Gastroesophageal sphincter (tissue), 4 donors: Measurements from ENCODE around the gene CCL8. TPM values are rescaled to one million over a fixed set of nuclear protein-coding genes. Genes with fewer than 3 reads are reported as not detected.
A peak's percentile ranks its signal among the peaks of the same experiment; 100 is the strongest.

ENCODE experiments used
- ATAC-seq: fragments of 150-250 bp; one replicate; pipeline ENCODE4 v1.9.1; 2016; ENCODE audit warnings: mild to moderate bottlenecking, moderate library complexity
- H3K27ac ChIP-seq, 4 donors: fragments of 200-600 bp; sonication (generic) in 3 of 4; 1 replicate in 3 of 4; 2 replicates in 1 of 4; pipeline ENCODE4 v1.5.1; 2016 to 2019
- H3K27me3 ChIP-seq: fragments of 200-600 bp; sonication (generic); one replicate; pipeline ENCODE4 v1.5.1; 2019
- H3K36me3 ChIP-seq, 2 donors: fragments of 200-600 bp; sonication (generic); one replicate each; pipeline ENCODE4 v1.5.1; 2019; ENCODE audit warnings: control low read depth in 1 of 2
- H3K4me1 ChIP-seq, 3 donors: fragments of 200-600 bp; sonication (generic); 1 replicate in 2 of 3; 2 replicates in 1 of 3; pipeline ENCODE4 v1.5.1; 2016 to 2019; ENCODE audit warnings: control low read depth in 2 of 3
- H3K4me3 ChIP-seq, 2 donors: fragments of 200-600 bp; sonication (generic); one replicate each; pipeline ENCODE4 v1.5.1; 2019; ENCODE audit warnings: mild to moderate bottlenecking in 1 of 2, moderate library complexity in 1 of 2
- H3K9me3 ChIP-seq, 3 donors: fragments of 200-600 bp; sonication (generic); one replicate each; pipeline ENCODE4 v1.5.1; 2017 to 2019; ENCODE audit warnings: control low read depth in 2 of 3
- EP300 ChIP-seq: sonication (generic); formaldehyde crosslinking; IDR thresholded peaks from one replicate; pipeline ENCODE4 v1.6.1; 2017; ENCODE audit warnings: antibody characterized with exemption, mild to moderate bottlenecking
- POLR2A ChIP-seq, 2 donors: fragments of 450-650 bp; IDR thresholded peaks; one replicate each; pipeline ENCODE4 v1.6.1; 2017; ENCODE audit warnings: antibody characterized with exemption in 2 of 2, mild to moderate bottlenecking in 2 of 2, moderate library complexity in 1 of 2
- POLR2AphosphoS5 ChIP-seq: sonication (generic); formaldehyde crosslinking; IDR thresholded peaks from one replicate; pipeline ENCODE4 v1.6.1; 2017; ENCODE audit warnings: antibody characterized with exemption
- WGBS, 2 donors: methylation state at CpG; one replicate each; pipeline ENCODE4 v1.1.5; 2018; ENCODE audit warnings: low coverage in 1 of 2; 5-methylcytosine and 5-hydroxymethylcytosine counted together
- total RNA-seq, 4 donors: library from RNA; depleted of rRNA; stranded (reverse); fragments of >200 nt; gene quantifications; one replicate each; pipeline ENCODE4 v1.1.0, GENCODE V29; 2016
- TF ChIP-seq, protein P1 (sequence below), 4 experiments: fragments of 200-600 bp in 2 of 4; fragments of 450-650 bp in 2 of 4; sonication (generic) in 1 of 4; IDR thresholded peaks; one replicate each; pipeline ENCODE4 v1.5.1; 2017 to 2019; ENCODE audit warnings: antibody characterized with exemption in 4 of 4, mild to moderate bottlenecking in 2 of 4, moderate library complexity in 2 of 4

Gene CCL8
- under 1 TPM in 2 of 4 donors, not detected in 2; 0.27 to 0.81 TPM for total RNA-seq

DNA sequence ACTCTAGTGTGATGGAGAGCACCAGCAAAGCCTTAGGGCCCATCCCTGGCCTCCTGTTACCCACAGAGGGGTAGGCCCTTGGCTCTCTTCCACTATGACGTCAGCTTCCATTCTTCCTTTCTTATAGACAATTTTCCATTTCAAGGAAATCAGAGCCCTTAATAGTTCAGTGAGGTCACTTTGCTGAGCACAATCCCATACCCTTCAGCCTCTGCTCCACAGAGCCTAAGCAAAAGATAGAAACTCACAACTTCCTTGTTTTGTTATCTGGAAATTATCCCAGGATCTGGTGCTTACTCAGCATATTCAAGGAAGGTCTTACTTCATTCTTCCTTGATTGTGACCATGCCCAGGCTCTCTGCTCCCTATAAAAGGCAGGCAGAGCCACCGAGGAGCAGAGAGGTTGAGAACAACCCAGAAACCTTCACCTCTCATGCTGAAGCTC is at the start of gene CCL8:
Gene CCL8 (plus strand): TSS at position 397 of the 445 bp plus-strand sequence. CDS start 67 bp downstream, outside the sequence.
- H3K27ac ChIP-seq = peak within 1 kb of the TSS in 1 of 4 donors; percentile 14
- no peaks in the 10 kb centered on the region for H3K36me3 ChIP-seq
- no peak within 1 kb of the TSS for H3K4me3 ChIP-seq
- H3K9me3 ChIP-seq = peaks cover 0 to 1% (median 0%) of the 10 kb centered on the region in 3 donors
- no peak for TF ChIP-seq EP300
- TF ChIP-seq POLR2AphosphoS5 = no peak
- TF ChIP-seq, protein P1, sequence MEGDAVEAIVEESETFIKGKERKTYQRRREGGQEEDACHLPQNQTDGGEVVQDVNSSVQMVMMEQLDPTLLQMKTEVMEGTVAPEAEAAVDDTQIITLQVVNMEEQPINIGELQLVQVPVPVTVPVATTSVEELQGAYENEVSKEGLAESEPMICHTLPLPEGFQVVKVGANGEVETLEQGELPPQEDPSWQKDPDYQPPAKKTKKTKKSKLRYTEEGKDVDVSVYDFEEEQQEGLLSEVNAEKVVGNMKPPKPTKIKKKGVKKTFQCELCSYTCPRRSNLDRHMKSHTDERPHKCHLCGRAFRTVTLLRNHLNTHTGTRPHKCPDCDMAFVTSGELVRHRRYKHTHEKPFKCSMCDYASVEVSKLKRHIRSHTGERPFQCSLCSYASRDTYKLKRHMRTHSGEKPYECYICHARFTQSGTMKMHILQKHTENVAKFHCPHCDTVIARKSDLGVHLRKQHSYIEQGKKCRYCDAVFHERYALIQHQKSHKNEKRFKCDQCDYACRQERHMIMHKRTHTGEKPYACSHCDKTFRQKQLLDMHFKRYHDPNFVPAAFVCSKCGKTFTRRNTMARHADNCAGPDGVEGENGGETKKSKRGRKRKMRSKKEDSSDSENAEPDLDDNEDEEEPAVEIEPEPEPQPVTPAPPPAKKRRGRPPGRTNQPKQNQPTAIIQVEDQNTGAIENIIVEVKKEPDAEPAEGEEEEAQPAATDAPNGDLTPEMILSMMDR (IDR thresholded peaks at IDR 0.05) = no peak
- no peak for TF ChIP-seq POLR2A (IDR thresholded peaks at IDR 0.05)
- H3K4me1 ChIP-seq = peaks cover 0 to 16% (median 0%) of the 10 kb centered on the region in 3 donors
- no peaks in the 10 kb centered on the region for H3K27me3 ChIP-seq
- ATAC-seq = no peak
- WGBS, 2 donors = 36 to 38% methylated on average over 1 to 2 of the region's 2 CpGs

DNA sequence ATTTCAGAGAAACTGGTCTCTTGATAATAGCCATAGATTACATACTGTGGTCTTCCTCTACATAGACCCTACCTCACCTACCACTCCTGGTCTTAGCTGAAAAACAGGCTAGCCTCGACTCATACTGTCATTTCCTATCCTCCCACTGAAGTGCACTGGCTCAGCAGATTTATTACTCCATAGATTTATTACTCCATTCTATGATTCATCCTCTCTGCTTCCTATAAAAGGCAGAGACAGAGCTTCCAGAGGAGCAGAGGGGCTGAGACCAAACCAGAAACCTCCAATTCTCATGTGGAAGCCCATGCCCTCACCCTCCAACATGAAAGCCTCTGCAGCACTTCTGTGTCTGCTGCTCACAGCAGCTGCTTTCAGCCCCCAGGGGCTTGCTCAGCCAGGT is 49.3 kb upstream of the CCL8 start, which contains the start of gene CCL7:
Gene CCL7 (plus strand): TSS at position 253 of the 400 bp plus-strand sequence. CDS start 70 bp downstream, at position 323.
- Histone ChIP-seq H3K4me1 (peaks cover 0 to 6% (median 0%) of the 10 kb centered on the region in 3 donors), H3K36me3 (no peaks in the 10 kb centered on the region), H3K9me3 (no peaks in the 10 kb centered on the region), H3K4me3 (no peak within 1 kb of the TSS), H3K27me3 (no peaks in the 10 kb centered on the region), H3K27ac (no peak within 1 kb of the TSS)
- no peak for ATAC-seq
- no peak for TF ChIP-seq EP300
- WGBS, 2 donors = 13 to 33% methylated on average over 1 of the region's 1 CpG

GRCh38 chr17:34275881-34276280 is 43.4 kb upstream of the CCL8 start:
- Histone ChIP-seq H3K9me3 (no peaks in the 10 kb centered on the region), H3K27ac (no peak overlapping the region), H3K36me3 (no peaks in the 10 kb centered on the region), H3K4me1 (peaks cover 0 to 6% (median 0%) of the 10 kb centered on the region in 3 donors), H3K27me3 (no peaks in the 10 kb centered on the region), H3K4me3 (no peak overlapping the region)
- TF ChIP-seq POLR2A (IDR thresholded peaks at IDR 0.05) (no peak), POLR2AphosphoS5 (no peak), EP300 (no peak)
- TF ChIP-seq, protein P1 (IDR thresholded peaks at IDR 0.05) = no peak
- 0 to 33% methylated on average over 1 of the region's 1 CpG for WGBS, 2 donors
- no peak for ATAC-seq

GRCh38 chr17:34276826-34277225 is 42.4 kb upstream of the CCL8 start:
- H3K27me3 ChIP-seq = no peaks in the 10 kb centered on the region

GRCh38 chr17:34283571-34283970 is 35.7 kb upstream of the CCL8 start:
- no peaks in the 10 kb centered on the region for H3K9me3 ChIP-seq
- no peak for ATAC-seq
- H3K36me3 ChIP-seq = no peaks in the 10 kb centered on the region
- 52 to 55% methylated on average over 6 of the region's 6 CpGs for WGBS, 2 donors
- H3K4me1 ChIP-seq = no peaks in the 10 kb centered on the region
- H3K4me3 ChIP-seq = no peak overlapping the region
- no peak overlapping the region for H3K27ac ChIP-seq
- no peak for TF ChIP-seq POLR2AphosphoS5
- TF ChIP-seq POLR2A (IDR thresholded peaks at IDR 0.05) = no peak
- TF ChIP-seq, protein P1 (IDR thresholded peaks at IDR 0.05) = no peak
- no peak for TF ChIP-seq EP300
- H3K27me3 ChIP-seq = no peaks in the 10 kb centered on the region

More at GRCh38 chr17:34276826-34277225, 42.4 kb upstream of the CCL8 start:
- 62 to 63% methylated on average over 4 of the region's 4 CpGs for whole genome bisulfite sequencing, 2 donors
- TF ChIP-seq POLR2A (IDR thresholded peaks at IDR 0.05) = no peak
- Histone ChIP-seq H3K4me1 (peaks cover 0 to 6% (median 0%) of the 10 kb centered on the region in 3 donors), H3K27ac (no peak overlapping the region), H3K4me3 (no peak overlapping the region), H3K36me3 (no peaks in the 10 kb centered on the region), H3K9me3 (no peaks in the 10 kb centered on the region)
- no peak for ATAC-seq

DNA sequence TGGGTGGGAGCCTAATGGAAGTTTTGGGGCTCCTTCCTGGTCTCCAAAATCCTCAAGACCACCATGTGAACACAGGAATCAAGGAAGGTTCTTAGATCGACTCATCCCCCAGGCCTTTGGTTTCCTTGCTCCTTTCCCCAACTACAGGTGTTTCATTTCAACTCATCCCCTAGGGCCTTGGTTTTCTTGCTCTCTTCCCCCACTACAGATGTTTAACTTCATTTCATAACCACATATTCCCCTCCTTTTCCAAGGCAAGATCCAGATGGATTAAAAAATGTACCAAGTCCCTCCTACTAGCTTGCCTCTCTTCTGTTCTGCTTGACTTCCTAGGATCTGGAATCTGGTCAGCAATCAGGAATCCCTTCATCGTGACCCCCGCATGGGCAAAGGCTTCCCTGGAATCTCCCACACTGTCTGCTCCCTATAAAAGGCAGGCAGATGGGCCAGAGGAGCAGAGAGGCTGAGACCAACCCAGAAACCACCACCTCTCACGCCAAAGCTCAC is 33.9 kb upstream of the CCL8 start, which contains the start of gene CCL11:
Gene CCL11 (plus strand): TSS at position 457 of the 507 bp plus-strand sequence. CDS start 67 bp downstream, outside the sequence.
- H3K36me3 ChIP-seq = no peaks in the 10 kb centered on the region
- H3K27me3 ChIP-seq = no peaks in the 10 kb centered on the region
- 17% methylated on average over 2 of the region's 4 CpGs; no CpG with 5 or more reads in 1 of the 2 donors for WGBS, 2 donors

More for the DNA sequence above, 33.9 kb upstream of the CCL8 start, which contains the start of gene CCL11:
- ATAC-seq = peak; percentile 48
- no peaks in the 10 kb centered on the region for H3K4me1 ChIP-seq
- H3K4me3 ChIP-seq = no peak within 1 kb of the TSS
- TF ChIP-seq EP300 (no peak), POLR2A (IDR thresholded peaks at IDR 0.05) (no peak), POLR2AphosphoS5 (peak; percentile 29)
- TF ChIP-seq, protein P1 (IDR thresholded peaks at IDR 0.05) = no peak
- peak within 1 kb of the TSS in 1 of 4 donors; percentile 19 for H3K27ac ChIP-seq
- no peaks in the 10 kb centered on the region for H3K9me3 ChIP-seq
